ENCODE results near the gene ATP2A1.
"Not testable (repeated sequence)": the region's sequence is repeated elsewhere in the genome, so short reads cannot be mapped to it uniquely, and the experiment has no call there.

Gene ATP2A1

GRCh38 chr16:28935346-28935745, 57.1 kb downstream of the ATP2A1 start:
- DNase-seq (ENCODE audit: low read depth in 2 of 2), result no peak

GRCh38 chr16:28935924-28936783, 57.9 kb downstream of the ATP2A1 start:
- DNase-seq (ENCODE audit: low read depth in 2 of 2), result peak; percentile 76 to 94

- DNase-seq (ENCODE audit: low read depth in 2 of 2), result no peak
Observed at GRCh38 chr16:28936784-28937155, 58.5 kb downstream of the ATP2A1 start.

GRCh38 chr16:28937222-28937876, 59.1 kb downstream of the ATP2A1 start:
- DNase-seq (ENCODE audit: low read depth in 2 of 2), result no peak

- DNase-seq (ENCODE audit: low read depth in 2 of 2), result no peak
Observed at GRCh38 chr16:28938721-28939120, 60.4 kb downstream of the ATP2A1 start.

GRCh38 chr16:28939825-28940224, 61.5 kb downstream of the ATP2A1 start:
- DNase-seq (ENCODE audit: low read depth in 2 of 2), result not testable (repeated sequence)

- no peak for DNase-seq (ENCODE audit: low read depth in 2 of 2)
Observed at GRCh38 chr16:28943281-28943680, 65.0 kb downstream of the ATP2A1 start.

GRCh38 chr16:28946681-28947080, 68.4 kb downstream of the ATP2A1 start:
- DNase-seq (ENCODE audit: low read depth in 2 of 2), result no peak

- peak; percentile 99 to 100 for DNase-seq (ENCODE audit: low read depth in 2 of 2)
Observed at GRCh38 chr16:28950648-28951409, 72.5 kb downstream of the ATP2A1 start, which contains the start of gene NFATC2IP. Gene NFATC2IP, plus strand, starts transcription at chr16:28950937. Its CDS starts 75 bp downstream, at chr16:28951012.

GRCh38 chr16:28951410-28951943, 73.2 kb downstream of the ATP2A1 start:
- DNase-seq (ENCODE audit: low read depth in 2 of 2), result peak in 1 of 2 donors; percentile 22
